K562 (cell line): Measurements from ENCODE around the gene MAPK8IP1. TPM values are rescaled to one million over a fixed set of nuclear protein-coding genes. Genes with fewer than 3 reads are reported as not detected.

Source experiments
- ADNP ChIP-seq: fragments of 200-800 bp; sonication (Bioruptor generic); IDR thresholded peaks from 2 replicates; pipeline ENCODE4 v1.6.1; 2016; ENCODE audit warnings: missing genetic modification characterization, missing compliant biosample characterization
- ATF4 ChIP-seq: fragments of 450-650 bp; formaldehyde crosslinking; IDR thresholded peaks from 2 replicates; pipeline ENCODE4 v1.4.0; 2022; ENCODE audit warnings: mild to moderate bottlenecking, moderate library complexity
- BRF2 ChIP-seq: IDR thresholded peaks from 3 replicates; pipeline ENCODE4 v1.6.1; 2011; ENCODE audit warnings: borderline replicate concordance, mild to moderate bottlenecking; ENCODE audit not compliant: insufficient read length, insufficient read depth
- DIDO1 ChIP-seq: fragments of 450-650 bp; IDR thresholded peaks from 2 replicates; pipeline ENCODE4 v1.6.1; 2016; ENCODE audit warnings: low read depth, missing biosample characterization, missing genetic modification characterization
- ELF1 ChIP-seq: fragments of 200-800 bp; sonication (Bioruptor generic); IDR thresholded peaks from 2 replicates; pipeline ENCODE4 v1.6.1; 2016; ENCODE audit warnings: missing genetic modification characterization, missing compliant biosample characterization
- HBP1 ChIP-seq: fragments of 450-650 bp; formaldehyde crosslinking; IDR thresholded peaks from 2 replicates; pipeline ENCODE4 v1.4.0; 2022; ENCODE audit warnings: missing genetic modification characterization
- IRF2 ChIP-seq: sonication (generic); formaldehyde crosslinking; IDR thresholded peaks from 2 replicates; pipeline ENCODE4 v1.8.1; 2022; ENCODE audit warnings: mild to moderate bottlenecking, missing genetic modification reagents
- KAT8 ChIP-seq: fragments of 450-650 bp; IDR thresholded peaks from 2 replicates; pipeline ENCODE4 v1.6.1; 2016; ENCODE audit warnings: low read depth, mild to moderate bottlenecking
- MAZ ChIP-seq, 2 experiments: fragments of 450-650 bp in 1 of 2; sonication (generic) in 1 of 2; formaldehyde crosslinking; IDR thresholded peaks in 1 of 2; conservative IDR thresholded peaks in 1 of 2; 2 replicates each; pipeline versions ENCODE4 v1.4.0 to v1.5.0; 2020; ENCODE audit warnings: mild to moderate bottlenecking in 1 of 2, missing genetic modification reagents in 1 of 2
- MITF ChIP-seq: IDR thresholded peaks from 2 replicates; pipeline ENCODE4 v1.6.1; 2014; ENCODE audit warnings: antibody characterized with exemption
- NBN ChIP-seq: fragments of 450-650 bp; IDR thresholded peaks from 2 replicates; pipeline ENCODE4 v1.6.1; 2016; ENCODE audit warnings: low read depth, mild to moderate bottlenecking
- NONO ChIP-seq, 2 experiments: fragments of 200-400 bp in 1 of 2; fragments of 450-650 bp in 1 of 2; formaldehyde crosslinking in 1 of 2; IDR thresholded peaks; 2 replicates each; pipeline ENCODE4 v1.6.1; 2017; ENCODE audit warnings: low read depth in 2 of 2, mild to moderate bottlenecking in 2 of 2, moderate library complexity in 2 of 2, low read length in 1 of 2
- SAFB2 ChIP-seq: fragments of 200-400 bp; formaldehyde crosslinking; IDR thresholded peaks from 2 replicates; pipeline ENCODE4 v1.6.1; 2018; ENCODE audit warnings: borderline replicate concordance, low read length, low read depth, moderate library complexity; ENCODE audit not compliant: severe bottlenecking
- XRCC3 ChIP-seq: fragments of 450-650 bp; IDR thresholded peaks from 2 replicates; pipeline ENCODE4 v1.6.1; 2017; ENCODE audit warnings: mild to moderate bottlenecking, moderate library complexity
- ZFP1 ChIP-seq: fragments of 450-650 bp; formaldehyde crosslinking; IDR thresholded peaks from 2 replicates; pipeline ENCODE4 v1.4.0; 2020; ENCODE audit warnings: mild to moderate bottlenecking, mixed read lengths
- ZNF449 ChIP-seq: fragments of 250-450 bp; sonication (Bioruptor Pico); IDR thresholded peaks from 2 replicates; pipeline ENCODE4 v1.8.0; 2022; ENCODE audit warnings: moderate library complexity, mild to moderate bottlenecking, inconsistent platforms
- ZNF644 ChIP-seq: fragments of 200-800 bp; sonication (Bioruptor generic); IDR thresholded peaks from 2 replicates; pipeline ENCODE4 v1.6.1; 2016; ENCODE audit warnings: low read depth, missing genetic modification characterization, missing compliant biosample characterization
- ZSCAN29 ChIP-seq: fragments of 450-650 bp; IDR thresholded peaks from 2 replicates; pipeline ENCODE4 v1.6.1; 2017
- polyA plus RNA-seq, 8 experiments: library from polyadenylated mRNA; depleted of rRNA in 4 of 8; stranded (reverse) in 5 of 8; unstranded in 3 of 8; fragments of >200 nt; fragmentation: Nextera tagmentation in 2 of 8; fragmentation: Illumina TruSeq in 1 of 8; extraction: Ambion mirVana in 2 of 8; extraction: Trizol in 1 of 8; gene quantifications; 2 replicates each; pipeline versions ENCODE4 v1.2.1 to v1.2.3, GENCODE V29; 2011 to 2014; ENCODE audit warnings: inconsistent platforms in 1 of 8, missing spikeins in 1 of 8
- total RNA-seq, 7 experiments: library from RNA; depleted of rRNA in 6 of 7; stranded (reverse); fragments of >200 nt in 6 of 7; fragmentation: Illumina TruSeq in 2 of 7; extraction: Trizol in 2 of 7; gene quantifications; 2 replicates each; pipeline versions ENCODE4 v1.2.1 to v1.2.3, GENCODE V29; 2011 to 2021; ENCODE audit warnings: low replicate concordance in 1 of 7

The MAPK8IP1 gene
- total and polyA plus RNA-seq, 9 of the 15 experiments (the other 6 are each of a cell fraction or from before 2014, with no cell fraction given), result 0.13 to 6.9 (median 2.5) TPM

GRCh38 chr11:45846974-45847910 is 38.2 kb upstream of the MAPK8IP1 start, which contains the start of gene CRY2 (continued):
- no peak for TF ChIP-seq KAT8
- TF ChIP-seq XRCC3, result no peak
- TF ChIP-seq HBP1, result no peak
- TF ChIP-seq NBN, result no peak; the same call in 1 of the 2 replicates
- TF ChIP-seq ZNF449, result no peak
- no peak for TF ChIP-seq BRF2
- no peak for TF ChIP-seq IRF2 (CRISPR knock-in tag)
- TF ChIP-seq SAFB2, result no peak
- no peak for TF ChIP-seq ELF1
- no peak for TF ChIP-seq ZNF644 (tag)
- TF ChIP-seq ZSCAN29, result no peak
- no peak for TF ChIP-seq DIDO1
- TF ChIP-seq ADNP (tag), result no peak
- no peak for TF ChIP-seq ATF4
- TF ChIP-seq MITF, result no peak
- TF ChIP-seq MAZ (CRISPR knock-in tag; conservative IDR thresholded peaks at IDR 0.05 in 1 of 2, IDR thresholded peaks at IDR 0.05 in 1 of 2), result peak; percentile 57 to 62; a peak in 3 of 4 replicates
- TF ChIP-seq ZFP1 (CRISPR knock-in tag), result no peak
- peak in 1 of 2 experiments; percentile 92; a peak in 2 of 4 replicates for TF ChIP-seq NONO (IDR thresholded peaks at IDR 0.05; ENCODE audit: low read depth in 2 of 2, low read length in 1 of 2)
